Natural killer cell (primary cell): ENCODE data around the gene TMEM62. TPM values are rescaled to one million over a fixed set of nuclear protein-coding genes. Genes with fewer than 3 reads are reported as not detected.

ENCODE experiments used
- ATAC-seq, 3 donors: fragments of 150-1000 bp in 2 of 3; fragments of 200-7000 bp in 1 of 3; cut with Tn5 transposase; 1 replicate in 1 of 3; 2 replicates in 2 of 3; pipeline ENCODE4 v1.10.0; 2021; ENCODE audit warnings: mild to moderate bottlenecking in 2 of 3, moderate library complexity in 2 of 3
- DNase-seq, 2 donors: peaks; one replicate each; pipeline versions ENCODE4 v3.0.0 to v3.0.0-alpha.2; 2013 to 2021; ENCODE audit warnings: mixed read lengths in 1 of 2
- H3K27ac ChIP-seq: one replicate; pipeline ENCODE4 v1.5.1; 2013; ENCODE audit warnings: mild to moderate bottlenecking, low read length
- H3K27me3 ChIP-seq: one replicate; pipeline ENCODE4 v1.6.1; 2013; ENCODE audit warnings: low read length; ENCODE audit not compliant: control insufficient read depth, insufficient read depth
- H3K36me3 ChIP-seq: one replicate; pipeline ENCODE4 v1.6.1; 2013; ENCODE audit warnings: low read length; ENCODE audit not compliant: control insufficient read depth, insufficient read depth
- H3K4me1 ChIP-seq: one replicate; pipeline ENCODE4 v1.6.1; 2013; ENCODE audit warnings: low read length; ENCODE audit not compliant: control insufficient read depth, insufficient read depth
- H3K4me3 ChIP-seq: one replicate; pipeline ENCODE4 v1.5.1; 2013; ENCODE audit warnings: low read length
- H3K9me3 ChIP-seq: one replicate; pipeline ENCODE4 v1.6.1; 2013; ENCODE audit warnings: low read length; ENCODE audit not compliant: control insufficient read depth, insufficient read depth
- H3K27ac Mint-ChIP-seq, 2 donors: one replicate each; pipeline ENCODE4 v1.8.0; 2022; ENCODE audit warnings: mild to moderate bottlenecking in 2 of 2, mixed read lengths in 2 of 2, moderate library complexity in 1 of 2
- H3K27me3 Mint-ChIP-seq, 2 donors: one replicate each; pipeline ENCODE4 v1.8.0; 2022; ENCODE audit warnings: low read depth in 2 of 2, mixed read lengths in 2 of 2
- H3K36me3 Mint-ChIP-seq: one replicate; pipeline ENCODE4 v1.8.0; 2022; ENCODE audit warnings: mixed read lengths
- H3K4me1 Mint-ChIP-seq, 2 donors: one replicate each; pipeline ENCODE4 v1.8.0; 2022; ENCODE audit warnings: mixed read lengths in 2 of 2
- H3K4me3 Mint-ChIP-seq: one replicate; pipeline ENCODE4 v1.8.0; 2022; ENCODE audit warnings: mild to moderate bottlenecking, moderate library complexity, mixed read lengths
- H3K9me3 Mint-ChIP-seq, 2 donors: one replicate each; pipeline ENCODE4 v1.8.0; 2022; ENCODE audit warnings: mixed read lengths in 2 of 2
- CTCF ChIP-seq: fragments of 200-600 bp; IDR thresholded peaks from one replicate; pipeline ENCODE4 v1.8.0; 2022; ENCODE audit warnings: antibody characterized with exemption
- WGBS: methylation state at CpG from one replicate; pipeline ENCODE4 v1.1.7; 2013; ENCODE audit warnings: missing lambda C conversion rate; ENCODE audit not compliant: insufficient coverage; 5-methylcytosine and 5-hydroxymethylcytosine counted together
- intact Hi-C: fragments of 100-400 bp; cut with micrococcal nuclease; formaldehyde crosslinking; loops from one replicate; pipeline ENCODE4 v1.14.2; 2022
- total RNA-seq, 4 donors: library from RNA; stranded (reverse); fragments of 120-200 nt in 1 of 4; gene quantifications; one replicate each; pipeline versions ENCODE4 v1.2.3 to v1.2.4, GENCODE V29; 2013 to 2022

Gene TMEM62
- total RNA-seq, 3 donors from 2014 or later (not counting 1 experiment from before 2014, with no cell fraction given): 39.4 to 43.8 (median 40.8) TPM

GRCh38 chr15:43212951-43213350, 79.6 kb downstream of the TMEM62 start:
- Mint-ChIP-seq H3K4me3 (no peak overlapping the region), H3K27me3 (peaks cover 11 to 18% of the 10 kb centered on the region in 2 donors), H3K36me3 (no peaks in the 10 kb centered on the region), H3K4me1 (no peaks in the 10 kb centered on the region), H3K9me3 (no peaks in the 10 kb centered on the region), H3K27ac (no peak overlapping the region)
- Histone ChIP-seq H3K27ac (no peak overlapping the region), H3K4me3 (no peak overlapping the region), H3K9me3 (no peaks in the 10 kb centered on the region), H3K27me3 (no peaks in the 10 kb centered on the region), H3K36me3 (no peaks in the 10 kb centered on the region), H3K4me1 (no peaks in the 10 kb centered on the region)
- DNase-seq (no peak), ATAC-seq (no peak)
- no peak for TF ChIP-seq CTCF
- intact Hi-C loops: no loop called here

- 81% methylated on average over 5 of the region's 5 CpGs for WGBS
- H3K4me3 Mint-ChIP-seq: no peak overlapping the region
- H3K27me3 Mint-ChIP-seq: peaks cover 11 to 13% of the 10 kb centered on the region in 2 donors
- no peak overlapping the region for H3K27ac Mint-ChIP-seq
- no peak overlapping the region for H3K4me3 ChIP-seq
- no peak for TF ChIP-seq CTCF
- ATAC-seq (no peak), DNase-seq (no peak)
- H3K27ac ChIP-seq: no peak overlapping the region
- no peaks in the 10 kb centered on the region for H3K9me3 Mint-ChIP-seq
- H3K36me3 ChIP-seq: no peaks in the 10 kb centered on the region
- intact Hi-C loops: no loop called here
- no peaks in the 10 kb centered on the region for H3K9me3 ChIP-seq
- H3K36me3 Mint-ChIP-seq: no peaks in the 10 kb centered on the region
- H3K4me1 ChIP-seq: no peaks in the 10 kb centered on the region
- H3K4me1 Mint-ChIP-seq: no peaks in the 10 kb centered on the region
- H3K27me3 ChIP-seq: no peaks in the 10 kb centered on the region
Measured at GRCh38 chr15:43213466-43213865, 80.1 kb downstream of the TMEM62 start.

GRCh38 chr15:43214169-43214568, 80.8 kb downstream of the TMEM62 start:
- peaks cover 0 to 5% of the 10 kb centered on the region in 2 donors for H3K4me1 Mint-ChIP-seq
- no peaks in the 10 kb centered on the region for H3K27me3 ChIP-seq
- no peaks in the 10 kb centered on the region for H3K36me3 Mint-ChIP-seq
- TF ChIP-seq CTCF: no peak
- DNase-seq (no peak), ATAC-seq (no peak)
- no peak overlapping the region for H3K27ac ChIP-seq
- no peak overlapping the region for H3K4me3 Mint-ChIP-seq
- intact Hi-C loops: no loop called here
- H3K4me3 ChIP-seq: no peak overlapping the region
- no peak overlapping the region for H3K27ac Mint-ChIP-seq
- H3K9me3 ChIP-seq: no peaks in the 10 kb centered on the region
- H3K36me3 ChIP-seq: no peaks in the 10 kb centered on the region
- peaks cover 5 to 6% of the 10 kb centered on the region in 2 donors for H3K27me3 Mint-ChIP-seq
- no peaks in the 10 kb centered on the region for H3K9me3 Mint-ChIP-seq
- WGBS: 80% methylated on average over 8 of the region's 8 CpGs
- H3K4me1 ChIP-seq: no peaks in the 10 kb centered on the region

GRCh38 chr15:43214592-43215295, 81.4 kb downstream of the TMEM62 start:
- Mint-ChIP-seq H3K27me3 (peaks cover 5% of the 10 kb centered on the region in 2 donors), H3K9me3 (no peaks in the 10 kb centered on the region), H3K4me1 (peaks cover 0 to 5% of the 10 kb centered on the region in 2 donors), H3K27ac (no peak overlapping the region), H3K36me3 (no peaks in the 10 kb centered on the region), H3K4me3 (no peak overlapping the region)
- DNase-seq (no peak), ATAC-seq (no peak)
- intact Hi-C loops: no loop called here
- Histone ChIP-seq H3K36me3 (no peaks in the 10 kb centered on the region), H3K4me1 (peaks cover 2% of the 10 kb centered on the region), H3K27ac (no peak overlapping the region), H3K27me3 (no peaks in the 10 kb centered on the region), H3K9me3 (no peaks in the 10 kb centered on the region), H3K4me3 (no peak overlapping the region)
- no peak for TF ChIP-seq CTCF
- 94% methylated on average over 6 of the region's 6 CpGs for WGBS
